ENCODE measurements around the gene FGF11.

DNA sequence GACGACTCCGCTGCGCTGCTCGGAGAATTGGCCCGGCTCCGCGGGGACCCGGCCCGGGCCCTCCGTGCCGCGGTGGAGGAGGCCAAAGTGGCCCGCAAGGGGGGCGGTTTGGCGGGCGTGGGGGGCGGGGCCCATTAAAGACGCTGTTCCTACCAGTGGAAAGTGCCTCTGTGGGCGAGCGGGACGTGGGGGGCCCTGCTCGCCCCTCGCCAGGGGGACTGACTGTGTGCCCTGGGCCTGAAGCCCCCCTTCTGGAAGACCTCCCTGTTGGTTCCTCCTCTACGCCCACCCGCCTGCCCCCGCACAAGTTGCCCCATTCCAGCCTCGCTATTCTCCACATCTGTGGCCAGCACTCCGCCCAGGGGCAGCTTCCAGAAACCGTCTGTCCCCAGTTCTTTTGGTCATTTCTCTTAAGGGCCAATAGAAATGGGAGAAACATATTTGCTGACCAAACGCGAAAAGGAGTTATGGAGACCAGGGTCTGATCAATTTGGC is 1.9 kb upstream of the FGF11 start:
- no peak for TF ChIP-seq POLR2A (IDR thresholded peaks at IDR 0.05)
- TF ChIP-seq, protein P1, sequence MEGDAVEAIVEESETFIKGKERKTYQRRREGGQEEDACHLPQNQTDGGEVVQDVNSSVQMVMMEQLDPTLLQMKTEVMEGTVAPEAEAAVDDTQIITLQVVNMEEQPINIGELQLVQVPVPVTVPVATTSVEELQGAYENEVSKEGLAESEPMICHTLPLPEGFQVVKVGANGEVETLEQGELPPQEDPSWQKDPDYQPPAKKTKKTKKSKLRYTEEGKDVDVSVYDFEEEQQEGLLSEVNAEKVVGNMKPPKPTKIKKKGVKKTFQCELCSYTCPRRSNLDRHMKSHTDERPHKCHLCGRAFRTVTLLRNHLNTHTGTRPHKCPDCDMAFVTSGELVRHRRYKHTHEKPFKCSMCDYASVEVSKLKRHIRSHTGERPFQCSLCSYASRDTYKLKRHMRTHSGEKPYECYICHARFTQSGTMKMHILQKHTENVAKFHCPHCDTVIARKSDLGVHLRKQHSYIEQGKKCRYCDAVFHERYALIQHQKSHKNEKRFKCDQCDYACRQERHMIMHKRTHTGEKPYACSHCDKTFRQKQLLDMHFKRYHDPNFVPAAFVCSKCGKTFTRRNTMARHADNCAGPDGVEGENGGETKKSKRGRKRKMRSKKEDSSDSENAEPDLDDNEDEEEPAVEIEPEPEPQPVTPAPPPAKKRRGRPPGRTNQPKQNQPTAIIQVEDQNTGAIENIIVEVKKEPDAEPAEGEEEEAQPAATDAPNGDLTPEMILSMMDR (IDR thresholded peaks at IDR 0.05) = no peak

Measured in adrenal gland (tissue), 5 donors.